Measurements from ENCODE around the gene SVBP.

- TF ChIP-seq CTCF (IDR thresholded peaks at IDR 0.05; ENCODE audit: low read length) (no peak), EZH2 (optimal IDR thresholded peaks at IDR 0.05; ENCODE audit: low read depth, low read length) (no peak), EZH2phosphoT487 (IDR thresholded peaks at IDR 0.05; ENCODE audit: low read length) (no peak)
These were observed 34.1 kb downstream of the SVBP start for GRCh38 chr1:42783092-42783491.

All from MM.1S (cell line).